ENCODE measurements around the gene PHOX2A.
"Not testable (repeated sequence)": the region's sequence is repeated elsewhere in the genome, so short reads cannot be mapped to it uniquely, and the experiment has no call there.

The PHOX2A gene

DNA sequence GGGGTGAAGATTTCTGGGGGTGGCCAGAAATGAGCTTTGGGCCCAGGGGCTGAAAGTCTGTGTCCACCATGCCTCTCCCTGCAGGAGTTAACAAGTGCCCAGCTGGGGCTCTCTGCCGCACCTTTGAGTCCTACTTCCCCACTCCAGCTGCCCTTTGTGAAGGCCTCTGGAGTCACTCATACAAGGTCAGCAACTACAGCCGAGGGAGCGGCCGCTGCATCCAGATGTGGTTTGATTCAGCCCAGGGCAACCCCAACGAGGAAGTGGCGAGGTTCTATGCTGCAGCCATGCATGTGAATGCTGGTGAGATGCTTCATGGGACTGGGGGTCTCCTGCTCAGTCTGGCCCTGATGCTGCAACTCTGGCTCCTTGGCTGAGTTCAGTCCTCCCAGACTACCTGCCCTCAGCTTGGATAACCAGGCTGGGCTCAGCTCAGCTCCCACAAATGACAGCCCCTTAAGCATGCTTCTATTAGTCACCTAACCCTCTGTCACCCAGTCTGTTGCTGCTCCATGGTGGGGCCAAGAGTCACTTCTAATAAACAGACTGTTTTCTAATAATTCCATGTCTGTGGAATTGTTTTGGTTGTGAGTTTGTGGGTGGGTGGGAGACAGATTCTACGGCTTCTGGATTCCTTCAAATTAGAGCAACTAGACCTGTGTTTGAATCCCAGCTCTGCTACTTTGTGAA is 22.4 kb downstream of the PHOX2A start:
- DNase-seq, result no peak

DNA sequence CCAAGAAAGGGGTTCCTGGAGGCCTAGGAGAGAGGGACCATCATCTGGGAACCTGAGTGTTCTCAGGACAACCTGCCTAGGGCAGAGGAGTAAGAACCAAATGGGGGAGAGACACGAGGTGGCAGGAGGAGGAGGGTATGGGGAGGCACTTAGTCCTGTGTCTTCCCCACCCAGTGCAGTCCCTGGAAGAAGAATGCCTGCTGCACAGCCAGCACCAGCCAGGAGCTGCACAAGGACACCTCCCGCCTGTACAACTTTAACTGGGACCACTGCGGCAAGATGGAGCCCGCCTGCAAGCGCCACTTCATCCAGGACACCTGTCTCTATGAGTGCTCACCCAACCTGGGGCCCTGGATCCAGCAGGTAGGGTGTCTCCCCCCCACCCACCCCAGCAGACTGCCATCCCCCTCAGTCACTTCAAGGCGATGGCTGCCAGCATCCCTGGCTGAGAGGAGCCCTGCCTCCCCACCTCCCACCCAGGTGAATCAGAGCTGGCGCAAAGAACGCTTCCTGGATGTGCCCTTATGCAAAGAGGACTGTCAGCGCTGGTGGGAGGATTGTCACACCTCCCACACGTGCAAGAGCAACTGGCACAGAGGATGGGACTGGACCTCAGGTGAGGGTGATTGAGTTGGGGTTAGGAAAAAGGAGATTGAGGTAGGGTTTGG is 23.1 kb downstream of the PHOX2A start:
- no peak for DNase-seq

DNA sequence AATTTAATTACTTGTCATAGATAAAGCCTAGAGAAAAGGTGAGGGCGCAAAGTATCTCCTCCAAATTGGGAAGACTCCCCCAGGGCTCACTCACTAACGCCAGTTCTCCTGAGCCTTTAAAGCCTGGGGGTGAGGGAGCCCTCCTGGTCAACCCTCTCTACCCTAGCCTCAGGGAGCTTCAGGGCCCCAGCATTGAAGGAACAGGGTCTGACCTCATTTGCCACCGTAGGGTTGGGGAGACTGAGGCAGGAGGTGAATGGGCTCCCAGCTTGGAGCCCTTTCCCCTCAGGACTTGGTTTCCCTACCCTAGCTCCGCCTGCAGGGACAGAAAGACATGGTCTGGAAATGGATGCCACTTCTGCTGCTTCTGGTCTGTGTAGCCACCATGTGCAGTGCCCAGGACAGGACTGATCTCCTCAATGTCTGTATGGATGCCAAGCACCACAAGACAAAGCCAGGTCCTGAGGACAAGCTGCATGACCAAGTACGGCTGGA is 25.7 kb downstream of the PHOX2A start:
- DNase-seq, result no peak

DNA sequence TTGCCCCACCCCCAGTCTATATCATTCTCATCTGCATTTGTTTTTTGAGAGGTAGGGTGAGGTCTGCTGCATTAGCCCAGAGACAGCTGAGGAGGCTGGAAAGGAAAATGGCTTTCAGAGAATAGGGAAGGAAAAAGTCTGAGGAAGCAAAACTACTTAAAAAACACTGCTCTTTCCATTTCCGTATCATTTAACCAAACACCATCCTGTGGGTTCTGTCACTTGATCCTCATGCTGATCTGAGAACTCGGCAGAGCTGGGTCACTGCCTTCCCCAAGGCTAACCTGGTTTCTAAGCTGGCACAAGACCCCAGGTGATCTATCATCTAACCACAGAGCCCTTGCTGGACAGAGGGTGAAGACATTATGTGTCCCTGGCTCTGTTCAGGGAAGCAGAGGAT is 26.1 kb downstream of the PHOX2A start:
- no peak for DNase-seq

DNA sequence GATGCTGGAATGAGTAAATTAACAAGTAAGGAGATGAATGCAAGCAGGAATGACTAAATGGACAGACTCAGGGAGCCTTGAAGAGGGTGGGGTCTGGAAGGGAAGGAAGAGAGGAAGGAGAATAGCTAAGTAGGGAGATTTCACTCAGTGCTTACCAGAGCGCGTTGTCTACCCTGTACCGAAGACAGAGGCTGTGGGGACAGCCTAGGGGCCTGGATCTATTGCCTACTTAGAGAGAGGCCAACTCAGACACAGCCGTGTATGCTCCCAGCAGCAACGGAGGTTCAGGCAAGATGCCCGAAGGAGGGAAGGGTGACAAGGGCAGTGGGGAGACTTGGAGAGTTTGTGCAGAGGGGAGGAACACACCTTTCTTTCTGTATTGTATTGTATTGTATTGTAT is 27.3 kb downstream of the PHOX2A start, which contains the start of gene FOLR2:
Gene FOLR2 (plus strand): TSS at position 157 of the 400 bp plus-strand sequence. CDS start 1,791 bp downstream, outside the sequence.
- no peak for DNase-seq

DNA sequence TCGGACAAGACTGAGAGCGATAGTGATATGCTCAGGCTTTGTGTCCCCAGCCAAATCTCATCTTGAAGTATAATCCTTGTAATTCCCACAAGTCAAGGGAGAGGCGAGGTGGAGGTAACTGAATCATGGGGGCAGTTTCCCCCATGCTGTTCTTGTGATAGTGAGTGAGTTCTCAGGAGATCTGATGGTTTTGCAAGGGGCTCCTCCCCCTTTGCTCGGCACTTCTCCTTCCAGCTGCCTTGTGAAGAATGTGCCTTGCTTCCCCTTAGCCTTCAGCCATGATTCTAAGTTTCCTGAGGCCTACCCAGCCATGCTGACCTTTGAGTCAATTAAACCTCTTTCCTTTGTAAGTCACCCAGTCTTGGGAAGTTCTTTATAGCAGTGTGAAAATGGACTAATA is 34.9 kb downstream of the PHOX2A start:
- no peak for DNase-seq

DNA sequence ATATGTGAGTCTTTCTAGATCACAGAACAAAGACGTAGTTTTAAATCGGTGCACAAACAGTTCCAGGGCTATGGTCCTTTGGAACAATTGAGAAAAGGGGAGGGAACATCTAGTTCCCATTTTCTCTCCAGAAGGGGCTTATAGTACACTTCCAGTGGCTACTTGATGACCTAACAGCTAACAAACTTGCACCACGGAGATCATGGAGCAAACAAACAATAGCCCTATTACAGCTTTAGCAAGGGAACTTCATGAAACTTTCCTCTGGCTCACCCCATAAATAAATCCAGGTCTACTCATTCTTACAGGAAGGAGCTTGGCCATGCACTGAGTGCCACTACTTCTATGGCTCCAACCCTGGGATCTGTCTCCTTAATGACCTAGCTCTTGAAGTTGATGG is 35.7 kb downstream of the PHOX2A start:
- DNase-seq, result no peak

DNA sequence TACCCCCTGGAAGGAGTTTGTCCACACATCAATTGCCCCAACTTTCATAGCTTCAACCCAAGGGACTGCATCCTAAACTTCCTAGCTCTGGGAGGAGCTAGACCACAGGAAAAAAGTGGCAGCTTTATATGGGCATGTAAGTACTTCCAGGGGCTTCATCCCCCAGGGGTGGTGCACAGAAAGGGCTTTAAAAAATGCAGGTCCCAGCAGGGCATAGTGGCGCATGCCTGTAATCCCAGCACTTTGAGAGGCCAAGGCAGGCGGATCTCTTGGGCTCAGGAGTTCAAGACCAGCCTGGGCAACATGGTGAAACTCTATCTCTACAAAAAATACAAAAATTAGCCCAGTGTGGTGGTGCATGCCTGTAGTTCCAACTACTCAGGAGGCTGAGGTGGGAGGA is 37.2 kb downstream of the PHOX2A start:
- DNase-seq, result not testable (repeated sequence)

DNA sequence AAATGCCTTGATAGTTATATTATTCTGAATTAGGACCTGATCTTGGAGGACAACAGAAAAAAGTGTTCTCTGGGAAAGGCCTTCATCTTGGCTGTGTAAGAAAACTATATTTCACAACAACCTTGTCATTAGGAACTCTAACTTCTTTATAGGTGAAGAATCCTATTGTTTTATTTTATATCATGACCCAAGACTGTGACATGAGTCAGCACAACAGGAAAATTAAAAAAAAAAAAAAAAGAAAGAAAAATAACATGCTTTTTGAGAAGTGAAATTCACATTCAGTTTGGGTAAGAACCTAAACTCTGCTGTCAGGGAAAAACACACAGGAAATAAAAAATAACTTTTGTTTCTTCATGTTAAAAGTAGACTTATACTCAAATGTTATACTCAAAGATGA is 39.1 kb downstream of the PHOX2A start:
- DNase-seq, result no peak

DNA sequence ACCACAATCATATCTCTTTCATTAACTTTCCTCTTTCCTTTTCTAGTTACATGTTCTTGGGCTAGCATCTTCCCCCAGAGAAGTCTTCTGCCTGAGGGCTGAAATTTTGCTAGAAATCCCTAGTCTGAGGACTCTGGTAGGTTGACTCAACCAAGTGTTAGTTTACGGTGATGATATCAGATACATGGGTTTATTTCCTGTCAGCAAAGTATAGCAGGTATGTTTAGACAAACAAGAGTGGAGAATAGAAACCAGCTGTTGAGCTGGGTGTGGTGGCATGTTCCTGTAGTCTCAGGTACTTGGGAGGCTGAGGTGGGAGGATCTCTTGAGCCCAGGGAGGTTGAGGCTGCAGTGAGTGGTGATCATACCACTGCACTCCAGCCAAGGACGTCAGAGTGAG is 40.8 kb downstream of the PHOX2A start:
- DNase-seq, result no peak

DNA sequence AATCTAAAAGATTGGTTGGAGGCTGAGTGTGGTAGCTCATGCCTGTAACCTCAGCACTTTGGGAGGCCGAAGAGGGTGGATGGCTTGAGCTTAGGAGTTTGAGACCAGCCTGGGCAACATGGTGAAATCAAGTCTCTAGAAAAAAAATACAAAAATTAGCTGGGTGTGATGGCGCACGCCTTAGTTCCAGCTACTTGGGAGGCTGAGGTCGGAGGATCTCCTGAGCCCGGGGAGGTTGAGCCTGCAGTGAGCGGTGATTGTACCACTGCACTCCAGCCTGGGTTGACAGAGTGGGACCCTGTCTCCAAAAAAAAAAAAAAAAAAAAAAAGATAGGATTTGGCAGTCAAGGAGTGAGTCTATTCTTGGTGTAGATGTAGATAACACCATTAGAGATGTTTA is 41.4 kb downstream of the PHOX2A start:
- no peak for DNase-seq

DNA sequence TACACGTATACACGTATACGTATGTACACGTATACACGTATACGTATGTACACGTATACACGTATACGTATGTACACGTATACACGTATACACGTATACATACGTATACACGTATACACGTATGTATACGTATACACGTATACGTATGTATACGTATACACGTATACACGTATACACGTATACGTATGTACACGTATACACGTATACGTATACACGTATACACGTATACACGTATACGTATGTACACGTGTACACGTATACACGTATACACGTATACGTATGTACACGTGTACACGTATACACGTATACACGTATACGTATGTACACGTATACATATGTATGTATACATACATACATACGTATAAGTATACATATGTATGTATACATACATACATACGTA is 42.5 kb downstream of the PHOX2A start:
- DNase-seq, result not testable (repeated sequence)

DNA sequence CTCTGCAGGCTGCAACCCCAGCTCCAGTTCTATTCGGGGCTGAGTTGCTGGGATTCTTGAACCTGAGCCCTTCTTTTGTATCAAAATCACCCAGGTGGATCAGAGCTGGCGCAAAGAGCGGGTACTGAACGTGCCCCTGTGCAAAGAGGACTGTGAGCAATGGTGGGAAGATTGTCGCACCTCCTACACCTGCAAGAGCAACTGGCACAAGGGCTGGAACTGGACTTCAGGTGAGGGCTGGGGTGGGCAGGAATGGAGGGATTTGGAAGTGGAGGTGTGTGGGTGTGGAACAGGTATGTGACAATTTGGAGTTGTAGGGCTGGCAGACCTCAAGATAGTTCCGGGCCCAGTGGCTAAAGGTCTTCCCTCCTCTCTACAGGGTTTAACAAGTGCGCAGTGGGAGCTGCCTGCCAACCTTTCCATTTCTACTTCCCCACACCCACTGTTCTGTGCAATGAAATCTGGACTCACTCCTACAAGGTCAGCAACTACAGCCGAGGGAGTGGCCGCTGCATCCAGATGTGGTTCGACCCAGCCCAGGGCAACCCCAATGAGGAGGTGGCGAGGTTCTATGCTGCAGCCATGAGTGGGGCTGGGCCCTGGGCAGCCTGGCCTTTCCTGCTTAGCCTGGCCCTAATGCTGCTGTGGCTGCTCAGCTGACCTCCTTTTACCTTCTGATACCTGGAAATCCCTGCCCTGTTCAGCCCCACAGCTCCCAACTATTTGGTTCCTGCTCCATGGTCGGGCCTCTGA is 48.3 kb downstream of the PHOX2A start:
- no peak for DNase-seq

DNA sequence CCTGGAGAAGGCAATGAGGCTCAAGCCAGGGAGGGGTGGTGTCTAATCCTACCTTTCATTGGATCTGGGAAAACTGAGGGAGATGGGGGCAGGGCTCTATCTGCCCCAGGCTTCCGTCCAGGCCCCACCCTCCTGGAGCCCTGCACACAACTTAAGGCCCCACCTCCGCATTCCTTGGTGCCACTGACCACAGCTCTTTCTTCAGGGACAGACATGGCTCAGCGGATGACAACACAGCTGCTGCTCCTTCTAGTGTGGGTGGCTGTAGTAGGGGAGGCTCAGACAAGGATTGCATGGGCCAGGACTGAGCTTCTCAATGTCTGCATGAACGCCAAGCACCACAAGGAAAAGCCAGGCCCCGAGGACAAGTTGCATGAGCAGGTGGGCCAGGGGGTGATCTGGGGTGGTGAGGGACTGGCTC is 52.0 kb downstream of the PHOX2A start, which contains the start of gene FOLR1:
Gene FOLR1 (plus strand): TSS at position 180 of the 421 bp plus-strand sequence. CDS start 34 bp downstream, at position 214.
- DNase-seq, result no peak

DNA sequence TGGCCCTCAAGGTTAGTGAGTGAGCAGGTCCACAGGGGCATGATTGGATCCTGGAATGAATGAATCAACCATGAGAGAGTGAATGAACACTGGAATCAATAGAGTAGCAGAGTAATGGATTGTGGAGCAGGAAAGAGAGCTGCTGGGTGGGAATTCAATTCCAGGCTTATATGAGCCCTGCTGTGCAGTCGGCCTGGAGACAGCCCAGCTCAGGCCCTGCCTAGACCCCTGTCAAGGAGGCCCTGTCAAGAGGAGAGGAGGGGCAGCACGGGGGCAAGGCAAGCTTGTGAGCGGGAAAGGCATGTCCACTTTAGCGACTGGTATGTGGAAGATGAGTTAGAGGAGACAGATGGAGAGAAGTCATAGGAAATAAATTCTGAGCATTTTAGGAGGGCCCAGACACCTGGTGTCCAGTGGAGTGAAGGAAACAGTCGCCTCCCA is 53.3 kb downstream of the PHOX2A start:
- no peak for DNase-seq

DNA sequence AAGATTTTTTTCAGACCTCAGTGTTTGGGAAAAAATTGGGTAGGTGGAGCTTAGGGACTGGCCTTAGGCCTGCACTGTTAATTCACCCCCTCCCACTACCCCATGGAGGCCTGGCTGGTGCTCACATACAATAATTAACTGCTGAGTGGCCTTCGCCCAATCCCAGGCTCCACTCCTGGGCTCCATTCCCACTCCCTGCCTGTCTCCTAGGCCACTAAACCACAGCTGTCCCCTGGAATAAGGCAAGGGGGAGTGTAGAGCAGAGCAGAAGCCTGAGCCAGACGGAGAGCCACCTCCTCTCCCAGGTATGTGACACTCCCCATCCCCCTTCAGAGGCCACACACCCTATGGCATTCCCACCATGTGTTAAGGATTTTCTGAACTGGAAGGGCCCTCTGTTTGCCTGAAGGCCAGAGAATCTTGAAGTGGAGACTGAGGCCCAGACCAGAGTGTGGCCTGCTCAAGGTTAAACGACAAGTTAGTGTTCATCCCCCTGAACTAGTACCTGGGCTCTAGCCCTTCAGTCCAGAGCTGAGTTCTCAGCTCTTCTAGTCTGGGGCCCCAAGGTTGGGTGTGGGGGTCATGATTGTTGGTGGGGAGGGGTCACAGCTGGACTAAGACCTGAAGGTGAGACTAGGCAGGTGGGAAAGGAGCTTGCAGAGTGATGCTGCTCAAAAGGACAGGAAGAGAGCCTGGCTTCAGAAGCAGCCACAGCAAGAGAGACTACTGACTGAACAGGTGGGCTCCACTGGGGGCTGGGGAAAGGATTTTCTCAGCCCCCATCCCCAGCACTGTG is 54.3 kb downstream of the PHOX2A start:
- DNase-seq, result no peak
